Stimulated activated naive CD8-positive, alpha-beta T cell treated with anti-CD3 and anti-CD28 coated beads, Interleukin-15, amount 100 ng/mL, for 72 hours (primary cell): Measurements from ENCODE around the gene WTAP.
"Not testable (repeated sequence)": the region's sequence is repeated elsewhere in the genome, so short reads cannot be mapped to it uniquely, and the experiment has no call there.

Source experiments
- ATAC-seq: fragments of 150-1000 bp; cut with Tn5 transposase; 2 replicates; pipeline ENCODE4 v1.10.0; 2021; ENCODE audit warnings: mild to moderate bottlenecking, moderate library complexity
- DNase-seq, 2 donors: peaks; one replicate each; pipeline ENCODE4 v3.0.0; 2021 to 2022
- H3K27ac Mint-ChIP-seq, 2 donors: one replicate each; pipeline ENCODE4 v1.8.0; 2022; ENCODE audit warnings: mild to moderate bottlenecking in 2 of 2, mixed read lengths in 2 of 2, moderate library complexity in 2 of 2
- H3K27me3 Mint-ChIP-seq: one replicate; pipeline ENCODE4 v1.8.0; 2022; ENCODE audit warnings: mixed read lengths
- H3K4me1 Mint-ChIP-seq: one replicate; pipeline ENCODE4 v1.8.0; 2022; ENCODE audit warnings: mild to moderate bottlenecking, mixed read lengths
- H3K4me3 Mint-ChIP-seq, 2 donors: one replicate each; pipeline ENCODE4 v1.8.0; 2022; ENCODE audit warnings: mild to moderate bottlenecking in 2 of 2, mixed read lengths in 2 of 2, moderate library complexity in 1 of 2
- H3K9me3 Mint-ChIP-seq, 2 donors: one replicate each; pipeline ENCODE4 v1.8.0; 2022; ENCODE audit warnings: mixed read lengths in 2 of 2

Gene WTAP

DNA sequence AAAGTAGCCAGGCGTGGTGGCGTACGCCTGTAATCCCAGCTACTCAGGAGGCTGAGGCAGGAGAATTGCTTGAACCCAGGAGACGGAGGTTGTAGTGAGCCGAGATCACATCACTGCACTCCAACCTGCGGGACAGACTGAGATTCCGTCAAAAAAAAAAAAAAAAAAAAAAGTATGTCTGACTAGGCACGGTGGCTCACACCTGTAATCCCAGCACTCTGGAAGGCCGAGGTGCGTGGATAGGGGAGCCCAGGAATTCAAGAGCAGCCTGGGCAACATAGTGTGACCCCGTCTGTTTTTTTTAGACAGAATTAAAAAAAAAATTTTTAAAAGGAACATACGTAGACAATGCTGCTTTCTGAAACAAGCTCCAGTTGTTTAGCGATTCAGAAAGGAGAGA lies 37.2 kb upstream of the WTAP start:
- not testable (repeated sequence) for H3K9me3 Mint-ChIP-seq, ATAC-seq, H3K27me3 Mint-ChIP-seq, H3K27ac Mint-ChIP-seq, H3K4me3 Mint-ChIP-seq, DNase-seq
- peaks cover 70% of the 10 kb centered on the region for H3K4me1 Mint-ChIP-seq

DNA sequence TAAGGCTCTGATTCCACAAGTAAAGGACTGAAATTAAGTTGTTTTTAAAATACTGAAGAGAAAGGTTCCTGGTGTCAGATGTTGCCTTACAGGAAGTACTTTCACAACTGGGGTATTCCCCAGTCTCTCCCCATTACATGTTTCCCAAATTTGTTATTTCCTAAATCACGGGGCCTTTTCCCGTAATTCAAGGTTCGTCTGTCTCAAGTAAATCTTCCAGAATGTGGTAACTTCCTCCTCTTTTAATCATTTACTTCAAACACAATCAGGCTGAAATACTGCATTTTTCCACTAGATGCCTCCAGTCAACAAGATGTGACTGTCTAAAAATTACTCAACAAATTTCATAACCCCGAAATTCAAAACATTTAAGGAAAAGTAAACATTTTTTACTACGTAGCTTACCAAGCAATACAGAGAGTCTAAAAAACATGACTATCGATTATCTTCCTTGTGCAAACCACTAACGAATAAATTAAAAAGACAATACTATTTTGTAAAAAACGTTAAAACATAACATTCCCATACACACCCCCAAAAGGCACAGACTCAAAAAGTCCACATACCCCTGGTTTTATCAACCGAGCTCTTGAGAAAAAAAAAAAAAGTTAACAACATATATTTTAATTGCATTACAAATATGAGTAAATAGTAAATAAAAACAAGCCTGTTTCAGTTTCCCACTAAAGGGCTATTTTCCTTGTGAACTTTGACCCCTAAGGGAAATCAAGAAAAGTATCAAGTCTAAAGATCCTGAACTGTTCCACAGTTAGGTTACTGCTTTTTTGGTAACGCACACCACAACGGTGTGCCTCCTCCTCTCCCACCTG lies 36.0 kb upstream of the WTAP start:
- peak overlapping the region; percentile 85 to 94 for H3K4me3 Mint-ChIP-seq
- H3K4me1 Mint-ChIP-seq, result peaks cover 63% of the 10 kb centered on the region
- H3K9me3 Mint-ChIP-seq, result no peaks in the 10 kb centered on the region
- H3K27me3 Mint-ChIP-seq, result no peaks in the 10 kb centered on the region
- H3K27ac Mint-ChIP-seq, result peak overlapping the region; percentile 81 to 85
- DNase-seq, result no peak
- ATAC-seq, result no peak

DNA sequence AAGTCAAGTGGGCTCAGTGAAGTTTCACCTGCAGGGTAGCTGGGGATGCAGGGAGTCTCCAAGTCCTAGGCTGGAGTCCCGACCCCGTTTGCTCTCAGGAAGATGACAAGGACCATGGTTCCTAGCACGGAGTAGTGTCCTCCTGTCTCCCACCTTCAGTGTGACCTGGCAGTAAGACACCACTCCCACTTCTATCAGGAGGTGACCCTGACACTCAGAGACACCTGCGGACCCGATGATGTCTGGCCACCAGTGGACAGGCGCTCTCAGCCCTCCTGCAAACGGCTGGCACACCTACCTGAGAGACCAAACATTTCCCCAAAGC lies 35.4 kb upstream of the WTAP start:
- Mint-ChIP-seq H3K27me3 (no peaks in the 10 kb centered on the region), H3K9me3 (no peaks in the 10 kb centered on the region), H3K4me3 (peak overlapping the region; percentile 85 to 94), H3K27ac (peak overlapping the region; percentile 81 to 86), H3K4me1 (peaks cover 60% of the 10 kb centered on the region)
- DNase-seq (peak in 1 of 2 donors; percentile 16), ATAC-seq (no peak)

DNA sequence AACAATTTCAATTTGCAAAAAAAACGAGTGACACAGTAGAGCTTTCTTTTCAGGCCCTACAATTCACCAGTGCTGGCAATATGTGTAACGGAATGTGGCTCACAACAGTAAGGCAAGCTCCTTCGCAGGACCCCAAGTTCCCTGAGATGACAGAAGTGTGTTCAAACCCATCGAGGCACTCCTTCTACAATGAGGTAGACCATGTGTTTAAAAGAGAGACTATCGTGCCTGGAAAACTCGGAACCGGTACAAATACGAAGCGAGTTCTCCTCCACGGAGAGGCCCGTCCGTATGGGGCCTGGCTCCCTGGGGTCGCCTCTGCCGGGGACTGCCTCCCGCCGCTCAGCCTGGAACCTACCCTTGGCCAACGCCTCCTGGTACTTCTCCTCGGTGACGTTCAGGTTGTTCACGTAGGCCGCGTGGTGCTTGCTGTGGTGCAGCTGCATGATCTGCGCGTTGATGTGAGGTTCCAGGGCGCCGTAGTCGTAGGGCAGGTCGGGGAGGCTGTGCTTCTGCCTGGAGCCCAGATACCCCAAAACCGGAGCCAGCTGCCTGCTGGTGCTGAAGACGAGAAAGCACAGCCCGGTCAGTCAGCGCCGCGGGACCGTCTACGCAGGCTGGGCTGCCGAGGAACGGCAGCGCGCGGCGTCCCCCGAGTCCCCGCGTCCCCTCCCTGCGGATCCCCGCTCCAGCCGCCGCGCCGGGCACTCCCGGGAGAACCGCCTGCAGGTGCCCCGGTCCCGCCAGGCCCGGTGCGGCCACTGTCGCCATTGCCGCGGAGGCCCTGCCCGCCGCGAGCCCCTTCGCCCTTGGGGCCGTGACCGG lies 34.8 kb upstream of the WTAP start:
- Mint-ChIP-seq H3K27ac (peak overlapping the region; percentile 81 to 86), H3K27me3 (no peaks in the 10 kb centered on the region), H3K4me1 (peaks cover 59% of the 10 kb centered on the region), H3K9me3 (no peaks in the 10 kb centered on the region), H3K4me3 (peak overlapping the region; percentile 85 to 94)
- peak; percentile 72 to 75 for DNase-seq
- peak; percentile 66 for ATAC-seq

DNA sequence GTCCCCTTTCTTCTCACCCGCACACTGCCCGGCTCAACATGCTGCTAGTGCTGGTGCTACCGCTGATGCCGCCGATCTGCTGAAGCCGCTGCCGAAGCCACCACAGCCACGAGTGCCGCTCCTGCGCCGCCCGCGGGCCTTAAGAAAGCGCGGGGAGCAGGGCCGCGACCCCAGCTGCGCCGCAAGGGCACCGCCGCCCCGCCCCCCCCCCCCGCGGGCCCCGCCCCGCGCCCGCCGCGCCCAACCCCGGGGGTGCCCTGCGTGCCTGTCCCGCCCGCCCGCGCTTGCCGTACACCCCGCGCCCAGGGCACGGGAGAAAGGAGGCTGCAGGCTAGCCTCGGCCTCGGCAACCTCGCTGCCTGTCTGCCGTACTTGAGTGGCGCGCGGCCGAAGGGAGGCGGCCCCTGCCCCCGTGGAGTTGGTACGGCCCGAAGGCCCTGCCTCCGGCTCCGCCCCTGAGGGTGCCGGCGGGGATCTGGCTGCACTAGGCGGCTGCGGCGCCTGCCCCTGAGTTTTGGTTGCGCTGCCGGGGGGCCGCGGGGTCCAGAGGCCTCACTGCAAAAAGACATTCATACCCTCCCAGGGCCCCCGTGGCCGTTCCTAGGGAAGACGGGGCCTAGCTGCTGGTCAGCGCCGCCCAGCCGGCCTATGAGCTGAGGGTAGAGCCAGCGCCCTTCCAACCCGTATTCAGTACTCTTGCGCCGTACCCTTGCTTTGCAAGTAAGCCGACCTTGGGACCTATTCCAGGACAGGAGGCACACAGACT lies 34.0 kb upstream of the WTAP start, which contains the start of gene SOD2:
SOD2 (minus strand) TSS at position 114 of the 766 bp plus-strand sequence; CDS start at position 40, 74 bp downstream.
- H3K4me1 Mint-ChIP-seq, result peaks cover 54% of the 10 kb centered on the region
- peak within 1 kb of the TSS; percentile 92 to 95 for H3K27ac Mint-ChIP-seq

DNA sequence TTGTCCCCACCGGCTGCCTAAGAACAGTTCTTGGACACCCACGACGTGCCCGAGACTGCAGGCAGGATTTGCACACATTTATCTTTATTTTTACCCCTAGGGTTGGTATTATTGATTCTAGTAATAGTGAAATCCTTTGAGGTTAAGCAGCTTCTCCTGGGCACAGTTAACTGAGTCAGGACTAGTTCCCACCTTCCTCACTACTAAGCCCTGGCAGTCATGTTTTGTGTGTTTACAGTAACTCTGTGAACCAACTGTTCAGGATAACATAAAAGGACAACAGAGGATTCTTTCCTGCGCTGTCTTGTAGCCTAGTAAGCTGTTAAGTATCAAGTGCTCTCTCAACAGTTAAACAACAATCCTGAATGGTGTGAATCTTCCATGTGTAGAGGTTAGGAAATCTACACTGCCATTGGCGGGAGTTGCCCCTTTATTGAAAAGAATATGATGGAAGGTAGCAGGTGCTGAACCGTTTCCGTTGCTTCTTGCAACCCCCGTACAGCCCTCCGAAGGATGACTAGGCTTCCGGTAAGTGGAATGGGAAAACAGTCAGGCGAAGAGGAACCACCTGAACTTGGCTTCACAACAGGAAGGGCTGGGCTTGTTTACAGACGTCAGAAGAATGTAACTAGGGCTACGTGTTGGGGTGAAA lies 33.3 kb upstream of the WTAP start:
- no peaks in the 10 kb centered on the region for H3K9me3 Mint-ChIP-seq
- peak; percentile 13 to 26 for DNase-seq
- peak; percentile 41 for ATAC-seq
- H3K27ac Mint-ChIP-seq, result peak overlapping the region; percentile 92 to 95
- H3K27me3 Mint-ChIP-seq, result no peaks in the 10 kb centered on the region
- H3K4me1 Mint-ChIP-seq, result peaks cover 47% of the 10 kb centered on the region
- H3K4me3 Mint-ChIP-seq, result peak overlapping the region; percentile 94

More for the DNA sequence above, 34.0 kb upstream of the WTAP start, which contains the start of gene SOD2:
- no peaks in the 10 kb centered on the region for H3K27me3 Mint-ChIP-seq
- DNase-seq (peak; percentile 91), ATAC-seq (peak; percentile 87)
- no peaks in the 10 kb centered on the region for H3K9me3 Mint-ChIP-seq
- peak within 1 kb of the TSS; percentile 94 for H3K4me3 Mint-ChIP-seq

DNA sequence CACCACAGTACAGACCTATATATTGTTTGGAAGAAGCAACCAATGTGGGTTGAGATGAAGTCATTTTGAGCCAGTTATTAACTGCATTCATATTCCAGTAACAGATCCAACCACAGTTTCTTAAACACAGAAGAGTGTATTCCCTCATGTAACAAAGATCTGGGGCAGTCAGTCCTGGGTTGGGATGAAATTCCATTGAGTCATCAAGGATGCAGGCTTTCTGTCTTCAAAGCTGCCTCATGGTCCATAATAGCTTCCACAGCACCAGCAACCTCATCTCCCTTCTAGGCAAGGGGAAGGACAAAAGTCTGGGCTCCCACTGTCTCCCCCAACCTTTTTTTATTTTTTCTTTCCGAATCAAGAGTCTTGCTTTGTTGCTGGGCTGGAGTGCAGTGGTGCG lies 31.3 kb upstream of the WTAP start:
- DNase-seq (no peak), ATAC-seq (no peak)
- no peak overlapping the region for H3K4me3 Mint-ChIP-seq
- no peaks in the 10 kb centered on the region for H3K27me3 Mint-ChIP-seq
- H3K9me3 Mint-ChIP-seq, result no peaks in the 10 kb centered on the region
- no peak overlapping the region for H3K27ac Mint-ChIP-seq
- H3K4me1 Mint-ChIP-seq, result peaks cover 36% of the 10 kb centered on the region

DNA sequence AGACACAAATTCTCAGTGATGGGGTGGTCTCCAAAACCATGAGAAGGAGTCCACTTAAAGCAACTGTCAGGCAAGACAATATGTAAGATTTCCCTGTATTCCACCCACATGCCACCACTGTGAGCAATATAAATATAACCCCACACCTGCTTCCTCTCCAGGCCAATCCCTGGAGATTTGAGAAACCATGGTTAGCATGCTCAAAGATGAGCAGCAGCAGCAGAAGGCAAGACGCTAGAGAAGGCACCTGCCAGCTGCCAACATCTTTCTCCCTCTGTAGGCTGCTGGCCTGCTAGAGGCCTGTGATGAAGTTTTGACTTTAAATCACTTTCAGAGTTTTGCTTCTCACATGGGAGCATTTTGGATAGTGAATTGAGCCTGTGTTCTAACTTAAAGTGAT lies 26.3 kb upstream of the WTAP start:
- peaks cover 16% of the 10 kb centered on the region for H3K4me1 Mint-ChIP-seq
- ATAC-seq (no peak), DNase-seq (no peak)
- H3K27ac Mint-ChIP-seq, result no peak overlapping the region
- H3K9me3 Mint-ChIP-seq, result no peaks in the 10 kb centered on the region
- no peak overlapping the region for H3K4me3 Mint-ChIP-seq
- no peaks in the 10 kb centered on the region for H3K27me3 Mint-ChIP-seq

DNA sequence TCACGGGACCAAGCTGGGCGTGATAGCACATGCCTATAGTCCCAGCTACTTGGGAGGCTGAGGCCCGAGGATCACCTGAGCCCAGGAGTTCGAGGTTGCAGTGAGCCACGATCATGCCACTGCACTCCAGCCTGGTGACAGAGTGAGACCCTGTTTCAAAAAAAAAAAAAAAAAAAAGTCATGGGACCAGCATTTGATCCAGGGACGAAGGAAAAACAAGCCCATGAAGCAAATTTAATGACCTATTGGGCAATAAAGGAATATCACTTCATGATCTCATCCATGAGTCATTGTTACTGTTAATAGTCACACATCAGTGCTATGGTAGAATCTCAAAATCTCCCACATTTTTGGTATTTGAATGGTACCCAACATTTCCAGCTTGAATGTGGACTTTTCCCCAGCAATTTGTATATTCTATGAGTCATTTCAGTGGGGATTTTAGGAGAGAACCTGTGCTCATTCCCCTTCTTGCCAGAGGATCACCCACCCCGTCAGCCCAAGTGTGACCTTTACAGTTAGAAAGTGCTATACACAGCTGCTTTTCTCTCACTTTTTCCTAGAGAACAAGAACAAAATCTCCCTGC lies 25.8 kb upstream of the WTAP start:
- H3K27me3 Mint-ChIP-seq, result no peaks in the 10 kb centered on the region
- no peaks in the 10 kb centered on the region for H3K9me3 Mint-ChIP-seq
- H3K4me1 Mint-ChIP-seq, result peaks cover 16% of the 10 kb centered on the region
- peak; percentile 52 for ATAC-seq
- no peak for DNase-seq
- H3K27ac Mint-ChIP-seq, result no peak overlapping the region
- no peak overlapping the region for H3K4me3 Mint-ChIP-seq

DNA sequence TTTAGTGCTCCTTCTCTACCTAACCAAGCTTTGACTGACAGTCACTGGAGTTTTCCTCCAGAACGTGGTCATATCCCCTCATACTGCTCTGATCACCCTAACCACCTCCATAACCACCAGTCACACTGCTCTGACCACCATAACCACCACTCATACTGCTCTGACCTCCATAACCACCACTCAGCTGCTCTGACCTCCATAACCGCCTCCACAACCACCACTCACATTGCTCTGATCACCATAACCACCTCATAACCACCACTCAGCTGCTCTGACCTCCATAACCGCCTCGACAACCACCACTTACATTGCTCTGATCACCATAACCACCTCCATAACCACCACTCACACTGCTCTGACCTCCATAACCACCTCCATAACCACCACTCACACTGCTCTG lies 16.7 kb upstream of the WTAP start:
- H3K27ac Mint-ChIP-seq, H3K9me3 Mint-ChIP-seq, ATAC-seq, DNase-seq, H3K4me1 Mint-ChIP-seq, H3K27me3 Mint-ChIP-seq, H3K4me3 Mint-ChIP-seq: not testable (repeated sequence)

DNA sequence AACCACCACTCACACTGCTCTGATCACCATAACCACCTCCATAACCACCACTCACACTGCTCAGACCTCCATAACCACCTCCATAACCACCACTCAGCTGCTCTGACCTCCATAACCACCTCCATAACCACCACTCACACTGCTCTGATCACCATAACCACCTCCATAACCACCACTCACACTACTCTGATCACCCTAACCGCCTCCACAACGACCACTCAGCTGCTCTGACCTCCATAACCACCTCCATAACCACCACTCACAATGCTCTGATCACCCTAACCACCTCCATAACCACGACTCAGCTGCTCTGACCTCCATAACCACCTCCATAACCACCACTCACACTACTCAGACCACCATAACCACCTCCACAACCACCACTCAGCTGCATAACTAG lies 14.9 kb upstream of the WTAP start:
- ATAC-seq, DNase-seq, H3K4me1 Mint-ChIP-seq, H3K4me3 Mint-ChIP-seq, H3K27me3 Mint-ChIP-seq, H3K9me3 Mint-ChIP-seq, H3K27ac Mint-ChIP-seq: not testable (repeated sequence)

DNA sequence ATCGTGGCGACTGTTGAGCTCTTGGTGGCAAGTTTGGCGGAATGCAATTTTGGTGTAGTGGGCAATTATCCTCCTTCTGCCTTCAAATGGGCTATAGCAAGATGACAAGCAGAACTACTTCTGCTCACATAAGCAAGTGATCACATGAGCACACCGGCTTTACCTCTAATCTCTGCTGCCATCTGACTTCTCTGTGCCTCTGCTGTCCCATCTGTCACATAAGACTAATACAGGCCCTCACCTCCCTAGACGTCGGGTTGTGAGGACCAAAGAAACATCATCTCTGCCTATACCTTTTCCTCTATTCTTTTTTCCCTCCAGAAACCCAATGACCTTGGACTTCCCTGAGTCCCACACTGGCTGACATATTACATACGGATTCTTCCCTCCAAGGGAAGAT lies 13.3 kb upstream of the WTAP start:
- no peak overlapping the region for H3K27ac Mint-ChIP-seq
- DNase-seq, result no peak
- H3K27me3 Mint-ChIP-seq, result no peaks in the 10 kb centered on the region
- ATAC-seq, result no peak
- no peaks in the 10 kb centered on the region for H3K9me3 Mint-ChIP-seq
- no peak overlapping the region for H3K4me3 Mint-ChIP-seq
- no peaks in the 10 kb centered on the region for H3K4me1 Mint-ChIP-seq

DNA sequence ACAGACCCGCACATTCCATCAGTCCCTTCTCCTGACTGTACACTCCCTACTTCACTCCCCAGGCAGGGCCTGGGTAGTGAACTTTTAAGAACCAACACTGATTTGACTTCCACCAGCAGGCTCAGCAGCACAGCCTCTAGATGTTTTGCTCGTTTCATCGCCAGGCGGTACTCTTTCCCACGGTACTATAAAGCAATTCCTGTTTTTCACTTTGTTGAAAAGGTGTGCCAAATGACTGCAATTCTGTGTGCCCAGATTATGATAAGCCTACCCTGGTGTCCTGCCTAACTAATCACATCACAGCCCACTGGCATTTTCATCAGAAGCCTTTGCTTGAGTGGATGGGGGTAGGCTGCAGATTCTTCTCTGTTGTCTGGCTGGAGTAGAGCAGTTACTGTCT lies 12.9 kb upstream of the WTAP start:
- DNase-seq (no peak), ATAC-seq (no peak)
- H3K4me3 Mint-ChIP-seq, result no peak overlapping the region
- no peaks in the 10 kb centered on the region for H3K4me1 Mint-ChIP-seq
- no peak overlapping the region for H3K27ac Mint-ChIP-seq
- no peaks in the 10 kb centered on the region for H3K9me3 Mint-ChIP-seq
- no peaks in the 10 kb centered on the region for H3K27me3 Mint-ChIP-seq

DNA sequence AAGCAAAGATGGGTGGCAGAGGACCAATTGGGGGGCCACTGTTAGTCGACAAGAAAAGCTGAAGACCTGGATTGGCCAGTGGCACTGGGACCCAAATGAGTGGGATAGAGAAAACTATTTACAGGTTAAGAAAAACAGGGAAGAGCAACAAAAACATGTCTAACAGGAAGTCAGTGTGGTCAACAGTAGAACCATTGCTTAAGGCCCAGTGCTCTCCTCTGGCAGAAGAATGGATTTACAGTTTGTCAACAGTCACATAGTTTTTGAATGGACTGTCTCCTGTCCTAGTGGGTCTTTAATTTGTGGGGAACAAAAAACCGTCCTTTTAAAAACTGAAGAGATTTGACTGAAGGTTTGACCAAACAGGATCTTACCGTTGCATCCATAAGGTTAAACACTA lies 12.1 kb upstream of the WTAP start:
- Mint-ChIP-seq H3K27me3 (no peaks in the 10 kb centered on the region), H3K27ac (no peak overlapping the region), H3K4me1 (no peaks in the 10 kb centered on the region), H3K9me3 (no peaks in the 10 kb centered on the region), H3K4me3 (no peak overlapping the region)
- DNase-seq (no peak), ATAC-seq (no peak)

DNA sequence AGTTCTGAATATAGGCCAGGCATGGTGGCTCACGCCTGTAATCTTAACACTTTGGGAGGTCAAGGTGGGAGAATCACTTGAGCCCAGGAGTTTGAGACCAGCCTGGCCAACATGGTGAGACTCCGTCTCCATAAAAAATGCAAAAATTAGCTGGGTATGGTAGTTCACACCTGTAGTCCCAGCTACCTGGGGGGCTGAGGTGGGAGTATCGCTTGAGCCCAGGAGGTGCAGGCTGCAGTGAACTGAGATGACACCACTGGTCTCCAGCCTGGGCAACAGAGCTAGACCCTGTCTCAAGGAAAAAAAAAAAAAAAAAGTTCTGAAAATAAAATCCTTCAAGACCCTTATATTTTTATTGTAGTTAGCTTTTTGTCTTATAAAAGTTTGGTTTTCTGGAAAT lies 11.7 kb upstream of the WTAP start:
- no peak overlapping the region for H3K4me3 Mint-ChIP-seq
- DNase-seq (no peak), ATAC-seq (no peak)
- H3K27me3 Mint-ChIP-seq, result no peaks in the 10 kb centered on the region
- H3K9me3 Mint-ChIP-seq, result no peaks in the 10 kb centered on the region
- H3K4me1 Mint-ChIP-seq, result no peaks in the 10 kb centered on the region
- H3K27ac Mint-ChIP-seq, result no peak overlapping the region
